Measurements from ENCODE around the gene ZNF524. TPM values are rescaled to one million over a fixed set of nuclear protein-coding genes. Genes with fewer than 3 reads are reported as not detected.

ZNF524 gene
- total RNA-seq, 1 experiment from 2014 or later, result 8.4 TPM

DNA sequence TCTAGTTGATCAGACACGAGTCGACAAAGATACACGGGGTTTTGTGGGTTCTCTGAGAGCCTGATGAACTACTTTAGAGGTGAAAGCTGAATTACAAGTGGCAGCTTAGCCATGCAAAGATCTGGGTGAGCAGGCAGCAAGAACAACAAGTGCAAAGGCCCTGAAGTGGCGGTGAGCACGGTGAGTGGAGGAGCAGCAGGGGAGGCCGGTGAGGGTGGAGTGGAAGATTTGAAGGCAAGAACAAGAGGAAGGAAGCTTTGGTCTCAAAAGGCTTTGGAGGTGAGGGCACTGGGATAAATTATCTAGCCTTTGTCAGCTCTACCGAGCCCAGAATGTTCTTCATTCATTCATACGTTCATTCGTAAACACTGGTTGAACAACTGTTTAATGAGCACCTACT, 6.7 kb downstream of the ZNF524 start:
- Histone ChIP-seq H3K4me3 (ENCODE audit: low read length) (peak overlapping the region; percentile 75), H3K27ac (ENCODE audit: low read length) (no peak overlapping the region), H3K9ac (ENCODE audit: low read length) (peak overlapping the region; percentile 89), H3K4me1 (ENCODE audit: low read length) (peaks cover 25% of the 10 kb centered on the region), H3K4me2 (ENCODE audit: low read depth, low read length, poor library complexity, severe bottlenecking) (peak overlapping the region; percentile 75), H3K9me3 (ENCODE audit: low read length) (no peaks in the 10 kb centered on the region), H3K36me3 (ENCODE audit: insufficient read depth, low read length) (peaks cover 24% of the 10 kb centered on the region), H3K27me3 (ENCODE audit: low read length) (no peaks in the 10 kb centered on the region), H3K9me2 (replicated peaks; ENCODE audit: insufficient read depth, low read length) (no peaks in the 10 kb centered on the region), H4K20me1 (ENCODE audit: insufficient read depth, low read depth, low read length) (peaks cover 13% of the 10 kb centered on the region), H3K79me2 (ENCODE audit: low read length) (peaks cover 60% of the 10 kb centered on the region), H2AFZ (ENCODE audit: low read length) (no peak overlapping the region)
- no peak for DNase-seq

DNA sequence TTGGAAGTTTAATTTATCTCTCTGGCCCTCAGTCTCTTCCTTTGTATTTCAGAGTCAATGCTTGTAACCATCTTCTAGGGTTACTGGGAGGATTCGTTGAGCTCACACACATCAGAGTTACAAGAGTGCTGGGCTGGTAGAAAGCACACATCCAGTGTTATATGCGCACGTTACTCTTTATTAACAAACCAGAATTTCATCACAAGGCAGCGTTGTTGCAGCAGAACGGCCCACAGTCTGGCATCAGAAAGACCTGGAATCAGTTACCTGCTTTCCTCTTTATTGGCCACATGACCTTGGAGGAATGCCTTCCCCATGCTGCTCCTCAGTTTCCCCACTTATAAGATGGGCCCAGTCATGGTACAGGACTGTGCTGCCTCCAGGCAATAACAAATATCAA, 9.2 kb downstream of the ZNF524 start:
- no peak overlapping the region for H3K9ac ChIP-seq (ENCODE audit: low read length)
- no peak for DNase-seq
- peaks cover 24% of the 10 kb centered on the region for H3K36me3 ChIP-seq (ENCODE audit: insufficient read depth, low read length)
- no peak overlapping the region for H3K4me3 ChIP-seq (ENCODE audit: low read length)
- H3K9me2 ChIP-seq (replicated peaks; ENCODE audit: insufficient read depth, low read length), result no peaks in the 10 kb centered on the region
- no peak overlapping the region for H3K4me2 ChIP-seq (ENCODE audit: low read depth, low read length, poor library complexity, severe bottlenecking)
- peaks cover 25% of the 10 kb centered on the region for H3K4me1 ChIP-seq (ENCODE audit: low read length)
- H3K27me3 ChIP-seq (ENCODE audit: low read length), result no peaks in the 10 kb centered on the region
- H2AFZ ChIP-seq (ENCODE audit: low read length), result no peak overlapping the region
- H3K79me2 ChIP-seq (ENCODE audit: low read length), result peaks cover 73% of the 10 kb centered on the region
- no peaks in the 10 kb centered on the region for H3K9me3 ChIP-seq (ENCODE audit: low read length)
- peaks cover 18% of the 10 kb centered on the region for H4K20me1 ChIP-seq (ENCODE audit: insufficient read depth, low read depth, low read length)
- no peak overlapping the region for H3K27ac ChIP-seq (ENCODE audit: low read length)

DNA sequence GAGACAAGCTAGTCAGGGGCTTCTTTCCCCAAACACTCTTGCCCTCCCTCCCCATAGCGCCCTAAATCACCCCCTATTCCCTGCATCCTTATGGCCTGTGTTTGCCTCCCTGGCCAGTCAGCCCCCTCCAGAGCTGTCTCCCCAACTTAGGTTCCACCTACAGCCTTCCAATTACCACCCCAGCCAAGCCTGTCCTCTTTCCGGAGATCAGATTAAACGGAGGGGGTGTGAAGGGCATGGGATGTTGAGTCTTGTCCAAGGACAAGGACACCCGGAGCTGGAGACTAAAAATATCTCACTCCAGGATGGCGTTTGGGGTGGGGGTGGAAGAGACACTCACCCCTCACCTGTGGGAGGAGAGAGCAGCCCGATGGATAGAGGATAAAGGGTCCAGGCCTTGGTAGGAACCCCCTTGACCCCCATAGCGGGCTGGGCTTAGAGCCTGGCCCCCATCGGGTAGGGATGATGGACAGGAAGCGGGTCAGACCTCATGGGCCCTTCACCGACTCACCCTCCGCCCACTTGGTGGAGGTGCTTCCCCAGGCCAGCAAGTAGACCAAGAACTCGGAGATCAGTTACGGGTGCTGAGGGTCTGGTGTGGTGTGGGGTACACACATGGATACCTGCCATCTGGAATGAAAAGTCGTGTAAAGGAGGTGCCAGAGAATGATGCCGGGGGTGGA, 11.4 kb downstream of the ZNF524 start:
- peaks cover 24% of the 10 kb centered on the region for H3K36me3 ChIP-seq (ENCODE audit: insufficient read depth, low read length)
- no peak overlapping the region for H3K4me3 ChIP-seq (ENCODE audit: low read length)
- no peak overlapping the region for H3K4me2 ChIP-seq (ENCODE audit: low read depth, low read length, poor library complexity, severe bottlenecking)
- H2AFZ ChIP-seq (ENCODE audit: low read length), result no peak overlapping the region
- H3K9ac ChIP-seq (ENCODE audit: low read length), result no peak overlapping the region
- no peaks in the 10 kb centered on the region for H3K9me3 ChIP-seq (ENCODE audit: low read length)
- DNase-seq, result no peak
- peaks cover 18% of the 10 kb centered on the region for H4K20me1 ChIP-seq (ENCODE audit: insufficient read depth, low read depth, low read length)
- H3K27ac ChIP-seq (ENCODE audit: low read length), result no peak overlapping the region
- H3K9me2 ChIP-seq (replicated peaks; ENCODE audit: insufficient read depth, low read length), result no peaks in the 10 kb centered on the region
- no peaks in the 10 kb centered on the region for H3K27me3 ChIP-seq (ENCODE audit: low read length)
- peaks cover 15% of the 10 kb centered on the region for H3K4me1 ChIP-seq (ENCODE audit: low read length)
- H3K79me2 ChIP-seq (ENCODE audit: low read length), result peaks cover 64% of the 10 kb centered on the region

DNA sequence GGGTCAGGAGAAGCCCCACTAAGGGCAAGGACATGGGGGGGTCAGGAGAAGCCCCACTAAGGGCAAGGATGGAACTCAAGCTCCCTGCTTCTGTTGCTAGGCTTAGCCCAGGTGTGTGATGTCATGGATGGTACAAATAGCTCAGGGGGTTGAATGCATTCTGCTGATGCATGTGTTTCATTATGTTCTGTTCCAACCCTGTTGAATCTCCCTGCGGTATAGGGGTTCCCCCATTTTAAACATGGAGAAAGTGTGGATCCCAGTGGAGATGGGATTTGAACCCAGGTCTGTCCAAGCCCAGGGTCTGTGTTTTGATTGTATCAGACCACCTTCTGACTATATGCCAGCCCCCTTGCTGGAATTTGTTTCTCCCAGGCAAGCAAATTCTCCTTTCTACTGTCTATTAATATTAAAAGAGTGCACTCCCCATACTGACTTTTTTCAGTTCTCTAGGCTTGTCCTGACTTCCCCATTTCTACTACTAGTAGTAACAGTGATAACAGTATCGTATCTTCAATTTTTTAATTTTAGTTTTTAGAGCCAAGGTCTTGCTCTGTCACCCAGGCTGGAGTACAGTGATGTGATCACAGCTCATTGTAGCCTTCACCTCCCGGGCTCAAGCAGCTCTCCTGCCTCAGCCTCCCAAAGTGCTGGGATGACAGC, 12.0 kb downstream of the ZNF524 start:
- peaks cover 58% of the 10 kb centered on the region for H3K79me2 ChIP-seq (ENCODE audit: low read length)
- H3K4me1 ChIP-seq (ENCODE audit: low read length), result peaks cover 8% of the 10 kb centered on the region
- H3K4me2 ChIP-seq (ENCODE audit: low read depth, low read length, poor library complexity, severe bottlenecking), result no peak overlapping the region
- H3K27me3 ChIP-seq (ENCODE audit: low read length), result no peaks in the 10 kb centered on the region
- H3K9ac ChIP-seq (ENCODE audit: low read length), result no peak overlapping the region
- no peak overlapping the region for H3K27ac ChIP-seq (ENCODE audit: low read length)
- H4K20me1 ChIP-seq (ENCODE audit: insufficient read depth, low read depth, low read length), result peaks cover 18% of the 10 kb centered on the region
- no peak for DNase-seq
- no peak overlapping the region for H2AFZ ChIP-seq (ENCODE audit: low read length)
- no peak overlapping the region for H3K4me3 ChIP-seq (ENCODE audit: low read length)
- peaks cover 18% of the 10 kb centered on the region for H3K36me3 ChIP-seq (ENCODE audit: insufficient read depth, low read length)
- H3K9me2 ChIP-seq (replicated peaks; ENCODE audit: insufficient read depth, low read length), result no peaks in the 10 kb centered on the region
- no peaks in the 10 kb centered on the region for H3K9me3 ChIP-seq (ENCODE audit: low read length)

DNA sequence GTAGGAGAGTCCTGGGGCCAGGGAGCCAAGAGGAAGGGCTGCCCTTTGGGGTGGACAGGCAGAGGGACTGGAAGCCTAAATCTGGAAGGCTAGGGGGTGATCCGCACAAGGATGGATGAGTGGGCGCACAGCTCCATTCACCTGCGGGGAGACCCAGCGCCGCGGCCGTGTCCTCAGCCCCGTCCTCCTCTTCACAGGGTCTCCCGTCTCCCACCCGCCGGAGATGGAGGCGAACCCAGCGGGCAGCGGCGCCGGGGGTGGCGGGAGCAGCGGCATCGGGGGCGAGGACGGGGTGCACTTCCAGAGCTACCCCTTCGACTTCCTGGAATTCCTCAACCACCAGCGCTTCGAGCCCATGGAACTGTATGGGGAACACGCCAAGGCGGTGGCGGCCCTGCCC, 13.3 kb downstream of the ZNF524 start:
- peaks cover 18% of the 10 kb centered on the region for H4K20me1 ChIP-seq (ENCODE audit: insufficient read depth, low read depth, low read length)

DNA sequence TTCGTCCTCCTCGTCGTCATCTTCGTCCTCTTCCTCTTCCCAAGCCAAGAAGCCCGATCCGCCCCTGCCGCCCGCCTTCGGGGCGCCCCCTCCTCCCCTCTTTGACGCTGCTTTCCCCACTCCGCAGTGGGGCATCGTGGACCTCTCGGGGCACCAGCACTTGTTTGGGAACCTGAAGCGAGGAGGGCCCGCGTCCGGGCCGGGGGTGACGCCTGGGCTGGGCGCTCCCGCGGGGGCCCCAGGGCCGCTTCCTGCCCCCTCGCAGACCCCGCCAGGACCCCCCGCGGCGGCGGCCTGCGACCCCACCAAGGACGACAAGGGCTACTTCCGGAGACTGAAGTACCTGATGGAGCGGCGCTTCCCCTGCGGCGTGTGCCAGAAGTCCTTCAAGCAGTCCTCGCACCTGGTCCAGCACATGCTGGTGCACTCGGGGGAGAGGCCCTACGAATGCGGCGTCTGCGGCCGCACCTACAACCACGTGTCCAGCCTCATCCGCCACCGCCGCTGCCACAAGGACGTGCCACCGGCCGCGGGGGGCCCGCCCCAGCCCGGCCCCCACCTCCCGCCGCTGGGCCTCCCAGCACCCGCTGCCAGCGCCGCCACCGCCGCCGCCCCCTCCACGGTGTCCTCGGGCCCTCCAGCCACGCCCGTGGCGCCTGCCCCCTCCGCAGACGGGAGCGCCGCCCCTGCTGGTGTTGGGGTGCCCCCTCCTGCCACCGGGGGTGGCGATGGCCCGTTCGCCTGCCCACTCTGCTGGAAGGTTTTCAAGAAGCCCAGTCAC, 14.0 kb downstream of the ZNF524 start:
- H2AFZ ChIP-seq (ENCODE audit: low read length), result no peak overlapping the region
- no peak overlapping the region for H3K9ac ChIP-seq (ENCODE audit: low read length)
- no peak overlapping the region for H3K4me2 ChIP-seq (ENCODE audit: low read depth, low read length, poor library complexity, severe bottlenecking)
- peaks cover 10% of the 10 kb centered on the region for H3K36me3 ChIP-seq (ENCODE audit: insufficient read depth, low read length)
- no peaks in the 10 kb centered on the region for H3K9me3 ChIP-seq (ENCODE audit: low read length)
- H3K79me2 ChIP-seq (ENCODE audit: low read length), result peaks cover 39% of the 10 kb centered on the region
- no peak for DNase-seq
- peaks cover 7% of the 10 kb centered on the region; the same call in 1 of the 2 replicates for H3K4me1 ChIP-seq (ENCODE audit: low read length)
- H3K4me3 ChIP-seq (ENCODE audit: low read length), result no peak overlapping the region
- H3K9me2 ChIP-seq (replicated peaks; ENCODE audit: insufficient read depth, low read length), result no peaks in the 10 kb centered on the region
- peaks cover 18% of the 10 kb centered on the region for H4K20me1 ChIP-seq (ENCODE audit: insufficient read depth, low read depth, low read length)
- H3K27ac ChIP-seq (ENCODE audit: low read length), result no peak overlapping the region
- H3K27me3 ChIP-seq (ENCODE audit: low read length), result no peaks in the 10 kb centered on the region

More for the DNA sequence above, 13.3 kb downstream of the ZNF524 start:
- peaks cover 17% of the 10 kb centered on the region for H3K36me3 ChIP-seq (ENCODE audit: insufficient read depth, low read length)
- H3K4me2 ChIP-seq (ENCODE audit: low read depth, low read length, poor library complexity, severe bottlenecking), result no peak overlapping the region
- no peak overlapping the region for H3K27ac ChIP-seq (ENCODE audit: low read length)
- no peak overlapping the region for H3K4me3 ChIP-seq (ENCODE audit: low read length)
- no peak overlapping the region for H3K9ac ChIP-seq (ENCODE audit: low read length)
- H3K4me1 ChIP-seq (ENCODE audit: low read length), result peaks cover 7% of the 10 kb centered on the region; the same call in 1 of the 2 replicates
- no peaks in the 10 kb centered on the region for H3K9me3 ChIP-seq (ENCODE audit: low read length)
- no peaks in the 10 kb centered on the region for H3K9me2 ChIP-seq (replicated peaks; ENCODE audit: insufficient read depth, low read length)
- H3K27me3 ChIP-seq (ENCODE audit: low read length), result no peaks in the 10 kb centered on the region
- no peak for DNase-seq
- peaks cover 46% of the 10 kb centered on the region for H3K79me2 ChIP-seq (ENCODE audit: low read length)
- H2AFZ ChIP-seq (ENCODE audit: low read length), result no peak overlapping the region

DNA sequence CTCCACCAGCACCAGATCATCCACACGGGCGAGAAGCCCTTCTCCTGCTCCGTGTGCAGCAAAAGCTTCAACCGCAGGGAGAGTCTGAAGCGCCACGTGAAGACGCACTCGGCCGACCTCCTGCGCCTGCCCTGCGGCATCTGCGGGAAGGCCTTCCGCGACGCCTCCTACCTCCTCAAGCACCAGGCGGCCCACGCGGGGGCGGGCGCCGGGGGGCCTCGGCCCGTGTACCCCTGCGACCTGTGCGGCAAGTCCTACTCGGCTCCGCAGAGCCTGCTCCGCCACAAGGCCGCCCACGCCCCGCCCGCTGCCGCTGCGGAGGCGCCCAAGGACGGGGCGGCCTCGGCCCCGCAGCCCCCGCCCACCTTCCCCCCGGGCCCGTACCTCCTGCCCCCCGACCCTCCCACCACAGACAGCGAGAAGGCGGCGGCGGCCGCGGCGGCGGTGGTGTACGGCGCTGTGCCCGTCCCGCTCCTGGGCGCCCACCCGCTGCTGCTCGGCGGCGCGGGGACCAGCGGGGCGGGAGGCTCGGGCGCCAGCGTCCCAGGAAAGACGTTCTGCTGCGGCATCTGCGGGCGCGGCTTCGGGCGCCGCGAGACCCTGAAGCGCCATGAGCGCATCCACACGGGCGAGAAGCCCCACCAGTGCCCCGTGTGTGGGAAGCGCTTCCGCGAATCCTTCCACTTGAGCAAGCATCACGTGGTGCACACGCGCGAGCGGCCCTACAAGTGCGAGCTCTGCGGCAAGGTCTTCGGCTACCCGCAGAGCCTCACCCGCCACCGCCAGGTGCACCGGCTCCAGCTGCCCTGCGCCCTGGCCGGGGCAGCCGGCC, 14.8 kb downstream of the ZNF524 start:
- no peak overlapping the region for H3K4me2 ChIP-seq (ENCODE audit: low read depth, low read length, poor library complexity, severe bottlenecking)
- H3K4me3 ChIP-seq (ENCODE audit: low read length), result no peak overlapping the region
- peaks cover 12% of the 10 kb centered on the region for H4K20me1 ChIP-seq (ENCODE audit: insufficient read depth, low read depth, low read length)
- no peak for DNase-seq
- no peak overlapping the region for H3K27ac ChIP-seq (ENCODE audit: low read length)
- H3K79me2 ChIP-seq (ENCODE audit: low read length), result peaks cover 31% of the 10 kb centered on the region
- peaks cover 5% of the 10 kb centered on the region; the same call in 1 of the 2 replicates for H3K36me3 ChIP-seq (ENCODE audit: insufficient read depth, low read length)
- H3K4me1 ChIP-seq (ENCODE audit: low read length), result peaks cover 14% of the 10 kb centered on the region
- no peak overlapping the region for H3K9ac ChIP-seq (ENCODE audit: low read length)
- no peaks in the 10 kb centered on the region for H3K27me3 ChIP-seq (ENCODE audit: low read length)
- H2AFZ ChIP-seq (ENCODE audit: low read length), result no peak overlapping the region
- no peaks in the 10 kb centered on the region for H3K9me2 ChIP-seq (replicated peaks; ENCODE audit: insufficient read depth, low read length)
- H3K9me3 ChIP-seq (ENCODE audit: low read length), result no peaks in the 10 kb centered on the region

Measured in Karpas-422 (cell line).